Natural killer cell (primary cell): ENCODE data around the gene SERPINC1. TPM values are rescaled to one million over a fixed set of nuclear protein-coding genes. Genes with fewer than 3 reads are reported as not detected.

Experiments used
- ATAC-seq, 3 donors: fragments of 150-1000 bp in 2 of 3; fragments of 200-7000 bp in 1 of 3; cut with Tn5 transposase; 1 replicate in 1 of 3; 2 replicates in 2 of 3; pipeline ENCODE4 v1.10.0; 2021; ENCODE audit warnings: mild to moderate bottlenecking in 2 of 3, moderate library complexity in 2 of 3
- DNase-seq, 2 donors: peaks; one replicate each; pipeline versions ENCODE4 v3.0.0 to v3.0.0-alpha.2; 2013 to 2021; ENCODE audit warnings: mixed read lengths in 1 of 2
- H3K27ac ChIP-seq: one replicate; pipeline ENCODE4 v1.5.1; 2013; ENCODE audit warnings: mild to moderate bottlenecking, low read length
- H3K27me3 ChIP-seq: one replicate; pipeline ENCODE4 v1.6.1; 2013; ENCODE audit warnings: low read length; ENCODE audit not compliant: control insufficient read depth, insufficient read depth
- H3K36me3 ChIP-seq: one replicate; pipeline ENCODE4 v1.6.1; 2013; ENCODE audit warnings: low read length; ENCODE audit not compliant: control insufficient read depth, insufficient read depth
- H3K4me1 ChIP-seq: one replicate; pipeline ENCODE4 v1.6.1; 2013; ENCODE audit warnings: low read length; ENCODE audit not compliant: control insufficient read depth, insufficient read depth
- H3K4me3 ChIP-seq: one replicate; pipeline ENCODE4 v1.5.1; 2013; ENCODE audit warnings: low read length
- H3K9me3 ChIP-seq: one replicate; pipeline ENCODE4 v1.6.1; 2013; ENCODE audit warnings: low read length; ENCODE audit not compliant: control insufficient read depth, insufficient read depth
- H3K27ac Mint-ChIP-seq, 2 donors: one replicate each; pipeline ENCODE4 v1.8.0; 2022; ENCODE audit warnings: mild to moderate bottlenecking in 2 of 2, mixed read lengths in 2 of 2, moderate library complexity in 1 of 2
- H3K27me3 Mint-ChIP-seq, 2 donors: one replicate each; pipeline ENCODE4 v1.8.0; 2022; ENCODE audit warnings: low read depth in 2 of 2, mixed read lengths in 2 of 2
- H3K36me3 Mint-ChIP-seq: one replicate; pipeline ENCODE4 v1.8.0; 2022; ENCODE audit warnings: mixed read lengths
- H3K4me1 Mint-ChIP-seq, 2 donors: one replicate each; pipeline ENCODE4 v1.8.0; 2022; ENCODE audit warnings: mixed read lengths in 2 of 2
- H3K4me3 Mint-ChIP-seq: one replicate; pipeline ENCODE4 v1.8.0; 2022; ENCODE audit warnings: mild to moderate bottlenecking, moderate library complexity, mixed read lengths
- H3K9me3 Mint-ChIP-seq, 2 donors: one replicate each; pipeline ENCODE4 v1.8.0; 2022; ENCODE audit warnings: mixed read lengths in 2 of 2
- WGBS: methylation state at CpG from one replicate; pipeline ENCODE4 v1.1.7; 2013; ENCODE audit warnings: missing lambda C conversion rate; ENCODE audit not compliant: insufficient coverage; 5-methylcytosine and 5-hydroxymethylcytosine counted together
- intact Hi-C: fragments of 100-400 bp; cut with micrococcal nuclease; formaldehyde crosslinking; loops from one replicate; pipeline ENCODE4 v1.14.2; 2022
- total RNA-seq, 4 donors: library from RNA; stranded (reverse); fragments of 120-200 nt in 1 of 4; gene quantifications; one replicate each; pipeline versions ENCODE4 v1.2.3 to v1.2.4, GENCODE V29; 2013 to 2022
- TF ChIP-seq, protein P1 (sequence below): fragments of 200-600 bp; IDR thresholded peaks from one replicate; pipeline ENCODE4 v1.8.0; 2022; ENCODE audit warnings: antibody characterized with exemption

The SERPINC1 gene
- total RNA-seq, 3 donors from 2014 or later (not counting 1 experiment from before 2014, with no cell fraction given), result 0.38 to 0.48 TPM; not detected in 1

DNA sequence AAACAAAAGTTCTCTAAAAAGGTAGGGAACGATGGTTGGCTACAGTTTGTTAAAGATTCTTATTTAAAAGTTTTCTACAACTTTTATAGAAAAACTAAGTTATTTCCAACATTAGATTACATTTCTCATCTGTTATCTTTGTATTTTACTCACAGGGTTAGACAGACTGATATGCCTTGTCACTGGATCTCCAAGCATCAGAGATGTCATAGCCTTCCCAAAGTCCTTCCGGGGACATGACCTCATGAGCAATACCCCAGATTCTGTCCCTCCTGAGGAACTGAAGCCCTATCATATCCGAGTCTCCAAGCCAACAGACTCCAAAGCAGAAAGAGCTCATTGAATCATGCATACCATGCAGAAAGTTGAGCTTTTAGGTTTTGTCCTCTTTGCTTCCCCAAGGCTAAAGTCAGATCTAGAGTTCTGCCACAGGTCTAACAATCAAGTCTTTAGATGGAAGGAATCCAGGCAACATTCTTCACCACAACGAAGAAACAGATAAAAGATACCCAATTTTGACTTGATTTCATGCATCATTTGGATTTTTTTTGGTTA is 59.7 kb downstream of the SERPINC1 start:
- intact Hi-C loops, result no loop called here
- no peaks in the 10 kb centered on the region for H3K4me1 ChIP-seq
- peaks cover 0 to 6% of the 10 kb centered on the region in 2 donors for H3K4me1 Mint-ChIP-seq
- no peaks in the 10 kb centered on the region for H3K9me3 Mint-ChIP-seq
- H3K36me3 ChIP-seq, result peaks cover 52% of the 10 kb centered on the region
- ATAC-seq (no peak), DNase-seq (no peak)
- no peaks in the 10 kb centered on the region for H3K27me3 ChIP-seq
- H3K27me3 Mint-ChIP-seq, result no peaks in the 10 kb centered on the region
- WGBS, result 95% methylated on average over 3 of the region's 4 CpGs
- peaks cover 9% of the 10 kb centered on the region for H3K36me3 Mint-ChIP-seq
- no peaks in the 10 kb centered on the region for H3K9me3 ChIP-seq
- H3K27ac Mint-ChIP-seq, result peak overlapping the region in 1 of 2 donors; percentile 4
- TF ChIP-seq, protein P1, sequence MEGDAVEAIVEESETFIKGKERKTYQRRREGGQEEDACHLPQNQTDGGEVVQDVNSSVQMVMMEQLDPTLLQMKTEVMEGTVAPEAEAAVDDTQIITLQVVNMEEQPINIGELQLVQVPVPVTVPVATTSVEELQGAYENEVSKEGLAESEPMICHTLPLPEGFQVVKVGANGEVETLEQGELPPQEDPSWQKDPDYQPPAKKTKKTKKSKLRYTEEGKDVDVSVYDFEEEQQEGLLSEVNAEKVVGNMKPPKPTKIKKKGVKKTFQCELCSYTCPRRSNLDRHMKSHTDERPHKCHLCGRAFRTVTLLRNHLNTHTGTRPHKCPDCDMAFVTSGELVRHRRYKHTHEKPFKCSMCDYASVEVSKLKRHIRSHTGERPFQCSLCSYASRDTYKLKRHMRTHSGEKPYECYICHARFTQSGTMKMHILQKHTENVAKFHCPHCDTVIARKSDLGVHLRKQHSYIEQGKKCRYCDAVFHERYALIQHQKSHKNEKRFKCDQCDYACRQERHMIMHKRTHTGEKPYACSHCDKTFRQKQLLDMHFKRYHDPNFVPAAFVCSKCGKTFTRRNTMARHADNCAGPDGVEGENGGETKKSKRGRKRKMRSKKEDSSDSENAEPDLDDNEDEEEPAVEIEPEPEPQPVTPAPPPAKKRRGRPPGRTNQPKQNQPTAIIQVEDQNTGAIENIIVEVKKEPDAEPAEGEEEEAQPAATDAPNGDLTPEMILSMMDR, result no peak
- no peak overlapping the region for H3K27ac ChIP-seq
- H3K4me3 Mint-ChIP-seq, result no peak overlapping the region
- no peak overlapping the region for H3K4me3 ChIP-seq

DNA sequence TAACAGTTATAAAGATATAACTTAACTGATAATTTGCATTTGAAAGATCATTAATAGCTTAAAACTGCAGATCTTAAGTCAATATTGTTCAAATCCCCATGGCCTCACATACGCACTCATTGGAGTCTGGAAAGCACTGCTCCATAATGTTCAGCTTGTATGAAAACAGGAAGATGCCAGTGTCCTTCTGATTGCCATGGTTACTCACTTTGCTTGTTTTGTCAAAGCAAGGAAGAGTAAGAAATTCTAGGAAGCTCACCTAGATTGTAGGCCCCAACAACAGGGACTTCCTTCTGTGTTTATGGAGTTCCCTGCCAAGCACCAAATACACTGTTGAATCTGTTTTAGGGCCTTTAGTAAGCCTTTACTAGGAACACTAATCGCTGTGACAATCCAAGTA is 60.2 kb downstream of the SERPINC1 start:
- 100% methylated on average over 2 of the region's 2 CpGs for WGBS
- intact Hi-C loops, result no loop called here

GRCh38 chr1:173856014-173856413 is 61.1 kb downstream of the SERPINC1 start:
- Histone ChIP-seq H3K27ac (no peak overlapping the region), H3K4me1 (no peaks in the 10 kb centered on the region), H3K9me3 (no peaks in the 10 kb centered on the region), H3K27me3 (no peaks in the 10 kb centered on the region), H3K36me3 (peaks cover 54% of the 10 kb centered on the region), H3K4me3 (no peak overlapping the region)
- H3K27me3 Mint-ChIP-seq, result no peaks in the 10 kb centered on the region
- peaks cover 9% of the 10 kb centered on the region for H3K36me3 Mint-ChIP-seq
- 100% methylated on average over 1 of the region's 1 CpG for WGBS
- H3K4me3 Mint-ChIP-seq, result no peak overlapping the region
- ATAC-seq (no peak), DNase-seq (no peak)
- peaks cover 0 to 6% of the 10 kb centered on the region in 2 donors for H3K4me1 Mint-ChIP-seq
- no peaks in the 10 kb centered on the region for H3K9me3 Mint-ChIP-seq
- intact Hi-C loops, result no loop called here
- peak overlapping the region in 1 of 2 donors; percentile 22 for H3K27ac Mint-ChIP-seq
- TF ChIP-seq, protein P1, result no peak

More for the DNA sequence above, 60.2 kb downstream of the SERPINC1 start:
- Mint-ChIP-seq H3K36me3 (peaks cover 9% of the 10 kb centered on the region), H3K4me1 (peaks cover 0 to 6% of the 10 kb centered on the region in 2 donors), H3K27me3 (no peaks in the 10 kb centered on the region), H3K27ac (no peak overlapping the region), H3K4me3 (no peak overlapping the region), H3K9me3 (no peaks in the 10 kb centered on the region)
- Histone ChIP-seq H3K4me1 (no peaks in the 10 kb centered on the region), H3K4me3 (no peak overlapping the region), H3K27ac (no peak overlapping the region), H3K9me3 (no peaks in the 10 kb centered on the region), H3K36me3 (peaks cover 52% of the 10 kb centered on the region), H3K27me3 (no peaks in the 10 kb centered on the region)
- no peak for ATAC-seq
- TF ChIP-seq, protein P1, result no peak
- DNase-seq, result no peak

Other genes with a start within 250 kb of the SERPINC1 start
- gene ANKRD45, start 247.5 kb downstream of the SERPINC1 start, total RNA-seq, result not detected
- 10 to 100 TPM; 31.4 to 34.5 (median 33.1) TPM for gene KLHL20, start 202.3 kb downstream of the SERPINC1 start, total RNA-seq
- 1 to 10 TPM; 5.0 to 8.4 (median 5.8) TPM for gene DARS2, start 92.7 kb downstream of the SERPINC1 start, total RNA-seq
- 10 to 100 TPM in 2 of 3 donors, 1 to 10 TPM in 1; 8.8 to 16.4 (median 10.0) TPM for gene CENPL, start 92.4 kb downstream of the SERPINC1 start, total RNA-seq
- gene GAS5, start 49.3 kb downstream of the SERPINC1 start, total RNA-seq, result 100 to 1,000 TPM; 208 to 299 (median 214) TPM
- gene ZBTB37, start 48.9 kb downstream of the SERPINC1 start, total RNA-seq, result 10 to 100 TPM; 38.2 to 47.3 (median 39.8) TPM
- 10 to 100 TPM; 67.8 to 82.1 (median 78.9) TPM for gene RC3H1, start 105.0 kb upstream of the SERPINC1 start, total RNA-seq
- gene RABGAP1L, start 242.2 kb upstream of the SERPINC1 start, total RNA-seq, result 100 to 1,000 TPM; 145 to 168 (median 153) TPM